ENCODE results near the gene TOP1. TPM values are rescaled to one million over a fixed set of nuclear protein-coding genes. Genes with fewer than 3 reads are reported as not detected.
A peak's percentile ranks its signal among the peaks of the same experiment; 100 is the strongest.

The TOP1 gene
- total RNA-seq, 2 donors from 2014 or later, result 80.6 to 85.5 TPM

DNA sequence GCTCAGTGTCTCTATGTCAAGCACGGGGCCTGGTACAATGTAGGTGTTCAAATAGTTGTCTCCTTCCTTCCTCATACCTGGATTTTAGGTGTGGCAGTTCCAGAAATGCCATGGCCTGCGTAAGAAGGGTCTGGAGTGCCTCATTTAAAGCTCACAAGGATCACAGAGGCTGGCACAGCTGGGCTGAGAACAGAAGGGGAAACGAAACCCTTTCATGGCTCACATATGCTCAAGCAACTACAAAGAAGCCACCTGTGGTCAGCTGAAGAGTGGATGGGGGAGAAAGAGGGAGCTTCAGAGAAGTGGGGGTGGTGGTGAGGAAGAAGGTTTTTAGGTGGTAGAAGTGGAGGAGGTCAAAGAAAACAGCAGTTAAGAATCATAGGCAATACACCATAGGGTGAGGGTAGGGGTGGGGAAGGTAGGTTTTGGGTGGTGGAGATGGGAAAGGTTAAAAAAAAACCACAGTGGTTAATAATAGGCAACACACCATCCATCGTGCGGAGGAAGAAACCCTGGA is 17.0 kb upstream of the TOP1 start:
- Histone ChIP-seq H3K4me1 (no peaks in the 10 kb centered on the region), H3K9me3 (no peaks in the 10 kb centered on the region), H3K4me3 (no peak overlapping the region), H3K27me3 (no peaks in the 10 kb centered on the region), H3K36me3 (no peaks in the 10 kb centered on the region), H3K27ac (no peak overlapping the region), H3K9ac (ENCODE audit: low read depth in 2 of 2, low read length in 2 of 2) (no peak overlapping the region)
- TF ChIP-seq CTCF (IDR thresholded peaks at IDR 0.05), result no peak
- intact Hi-C loops (cut with DNase I), result no loop called here
- no peak for DNase-seq

DNA sequence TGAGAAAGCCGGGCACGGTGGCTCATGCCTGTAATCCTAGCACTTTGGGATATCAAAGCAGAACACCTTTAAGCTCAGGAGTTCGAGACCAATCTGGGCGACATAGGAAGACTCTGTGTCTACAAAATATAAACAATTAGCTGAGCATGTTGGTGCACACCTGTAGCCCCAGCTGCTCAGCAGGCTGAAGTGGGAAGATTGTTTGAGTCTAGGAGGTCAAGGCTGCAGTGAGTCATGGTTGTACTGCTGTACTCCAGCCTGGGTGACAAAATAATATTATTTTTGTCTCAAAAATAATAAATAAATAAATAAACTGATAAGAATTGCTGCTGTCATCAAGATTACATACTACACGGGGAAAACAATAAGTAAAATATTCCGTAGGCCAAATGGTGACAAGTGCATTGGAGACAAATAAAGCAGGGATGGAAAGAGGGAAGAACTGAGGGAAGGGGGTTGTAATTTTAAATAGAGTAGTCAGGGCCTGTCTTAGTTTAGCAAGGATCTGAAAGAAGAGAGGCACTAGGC is 14.0 kb upstream of the TOP1 start:
- Histone ChIP-seq H3K4me1 (no peaks in the 10 kb centered on the region), H3K9me3 (no peaks in the 10 kb centered on the region), H3K4me3 (no peak overlapping the region), H3K9ac (ENCODE audit: low read depth in 2 of 2, low read length in 2 of 2) (no peak overlapping the region), H3K27ac (no peak overlapping the region), H3K36me3 (no peaks in the 10 kb centered on the region), H3K27me3 (no peaks in the 10 kb centered on the region)
- no peak for DNase-seq
- intact Hi-C loops (cut with DNase I), result no loop called here
- no peak for TF ChIP-seq CTCF (IDR thresholded peaks at IDR 0.05)

- no peak overlapping the region for H3K27ac ChIP-seq
- no peaks in the 10 kb centered on the region for H3K4me1 ChIP-seq
- TF ChIP-seq CTCF (IDR thresholded peaks at IDR 0.05), result no peak
- no peaks in the 10 kb centered on the region for H3K27me3 ChIP-seq
- DNase-seq, result peak; percentile 39
- H3K9ac ChIP-seq (ENCODE audit: low read depth in 2 of 2, low read length in 2 of 2), result no peak overlapping the region
- H3K36me3 ChIP-seq, result no peaks in the 10 kb centered on the region
- H3K4me3 ChIP-seq, result no peak overlapping the region
- no peaks in the 10 kb centered on the region for H3K9me3 ChIP-seq
- intact Hi-C loops (cut with DNase I), result no loop called here
Observed at GRCh38 chr20:41017448-41018042, 11.1 kb upstream of the TOP1 start.

- no peaks in the 10 kb centered on the region for H3K36me3 ChIP-seq
- no peaks in the 10 kb centered on the region for H3K9me3 ChIP-seq
- DNase-seq, result no peak
- intact Hi-C loops (cut with DNase I), result no loop called here
- H3K4me3 ChIP-seq, result no peak overlapping the region
- no peak for TF ChIP-seq CTCF (IDR thresholded peaks at IDR 0.05)
- no peaks in the 10 kb centered on the region for H3K27me3 ChIP-seq
- H3K9ac ChIP-seq (ENCODE audit: low read depth in 2 of 2, low read length in 2 of 2), result no peak overlapping the region
- H3K4me1 ChIP-seq, result no peaks in the 10 kb centered on the region
- H3K27ac ChIP-seq, result no peak overlapping the region
Observed at GRCh38 chr20:41018153-41018552, 10.5 kb upstream of the TOP1 start.

GRCh38 chr20:41023549-41023948 is 5.1 kb upstream of the TOP1 start:
- Histone ChIP-seq H3K27me3 (no peaks in the 10 kb centered on the region), H3K36me3 (no peaks in the 10 kb centered on the region), H3K9me3 (no peaks in the 10 kb centered on the region), H3K27ac (no peak overlapping the region), H3K4me1 (no peaks in the 10 kb centered on the region), H3K4me3 (no peak overlapping the region), H3K9ac (ENCODE audit: low read depth in 2 of 2, low read length in 2 of 2) (no peak overlapping the region)
- no peak for TF ChIP-seq CTCF (IDR thresholded peaks at IDR 0.05)
- DNase-seq, result no peak
- intact Hi-C loops (cut with DNase I), result no loop called here

Measured in colonic mucosa (tissue), 4 donors.